Measurements from ENCODE around the gene FBXL20. TPM values are rescaled to one million over a fixed set of nuclear protein-coding genes. Genes with fewer than 3 reads are reported as not detected.
"Not testable (repeated sequence)": the region's sequence is repeated elsewhere in the genome, so short reads cannot be mapped to it uniquely, and the experiment has no call there.

FBXL20 gene
- total and polyA plus RNA-seq, 4 donors, result 1.6 to 8.4 (median 5.2) TPM

GRCh38 chr17:39376434-39376833, 25.0 kb downstream of the FBXL20 start:
- Histone ChIP-seq H3K27me3 (ENCODE audit: control insufficient read depth in 4 of 4, insufficient read depth in 4 of 4, low read length in 3 of 4) (no peaks in the 10 kb centered on the region), H3K9me3 (ENCODE audit: control insufficient read depth in 4 of 4, low read length in 3 of 4) (no peaks in the 10 kb centered on the region), H3K4me3 (ENCODE audit: low read depth in 1 of 3, low read length in 3 of 3) (no peak overlapping the region), H3K4me1 (ENCODE audit: control insufficient read depth in 4 of 4, insufficient read depth in 4 of 4, low read length in 3 of 4) (peaks cover 0 to 2% (median 0%) of the 10 kb centered on the region in 4 donors), H3K27ac (ENCODE audit: low read depth in 1 of 2, low read length in 2 of 2) (no peak overlapping the region), H3K36me3 (ENCODE audit: control insufficient read depth in 4 of 4, insufficient read depth in 3 of 4, low read depth in 1 of 4, low read length in 3 of 4) (peaks cover 0 to 2% (median 0%) of the 10 kb centered on the region in 4 donors), H3K9ac (ENCODE audit: low read depth in 1 of 2, low read length in 2 of 2) (no peak overlapping the region)
- no peak for TF ChIP-seq FOXA2 (IDR thresholded peaks at IDR 0.05)
- TF ChIP-seq SP1 (IDR thresholded peaks at IDR 0.05), result no peak
- no peak for TF ChIP-seq FOXA1 (IDR thresholded peaks at IDR 0.05)
- no peak for TF ChIP-seq ZBTB33 (IDR thresholded peaks at IDR 0.05)
- TF ChIP-seq CTCF (IDR thresholded peaks at IDR 0.05; ENCODE audit: low read depth, low read length, missing input control), result no peak
- TF ChIP-seq MAX (IDR thresholded peaks at IDR 0.05), result no peak
- no peak for TF ChIP-seq GABPA (IDR thresholded peaks at IDR 0.05 in 1 of 2, conservative IDR thresholded peaks at IDR 0.05 in 1 of 2)
- TF ChIP-seq EGR1 (IDR thresholded peaks at IDR 0.05; ENCODE audit: low read depth in 2 of 2), result no peak
- TF ChIP-seq RXRA (IDR thresholded peaks at IDR 0.05), result no peak
- no peak for TF ChIP-seq RAD21 (IDR thresholded peaks at IDR 0.05)
- TF ChIP-seq ATF3 (IDR thresholded peaks at IDR 0.05), result no peak
- TF ChIP-seq JUND (IDR thresholded peaks at IDR 0.05), result no peak
- 84% methylated on average over 2 of the region's 2 CpGs for WGBS
- no peak for DNase-seq (ENCODE audit: low spot score)

GRCh38 chr17:39367805-39368204, 33.6 kb downstream of the FBXL20 start:
- not testable (repeated sequence) for H3K9ac ChIP-seq (ENCODE audit: low read depth in 1 of 2, low read length in 2 of 2)
- WGBS, result 96% methylated on average over 4 of the region's 4 CpGs

GRCh38 chr17:39365872-39366271, 35.6 kb downstream of the FBXL20 start:
- H3K4me3 ChIP-seq (ENCODE audit: low read depth in 1 of 3, low read length in 3 of 3), result no peak overlapping the region
- no peaks in the 10 kb centered on the region for H3K36me3 ChIP-seq (ENCODE audit: control insufficient read depth in 4 of 4, insufficient read depth in 3 of 4, low read depth in 1 of 4, low read length in 3 of 4)
- WGBS, result 80% methylated on average over 5 of the region's 5 CpGs
- peaks cover 0 to 5% (median 3%) of the 10 kb centered on the region in 4 donors for H3K4me1 ChIP-seq (ENCODE audit: control insufficient read depth in 4 of 4, insufficient read depth in 4 of 4, low read length in 3 of 4)
- DNase-seq (ENCODE audit: low spot score), result no peak
- H3K27me3 ChIP-seq (ENCODE audit: control insufficient read depth in 4 of 4, insufficient read depth in 4 of 4, low read length in 3 of 4), result no peaks in the 10 kb centered on the region
- TF ChIP-seq TAF1 (conservative IDR thresholded peaks at IDR 0.05) (no peak), HNF4A (conservative IDR thresholded peaks at IDR 0.05) (no peak)
- no peak overlapping the region for H3K9ac ChIP-seq (ENCODE audit: low read depth in 1 of 2, low read length in 2 of 2)
- no peaks in the 10 kb centered on the region for H3K9me3 ChIP-seq (ENCODE audit: control insufficient read depth in 4 of 4, low read length in 3 of 4)
- H3K27ac ChIP-seq (ENCODE audit: low read depth in 1 of 2, low read length in 2 of 2), result no peak overlapping the region

More at GRCh38 chr17:39367805-39368204, 33.6 kb downstream of the FBXL20 start:
- H3K27me3 ChIP-seq (ENCODE audit: control insufficient read depth in 4 of 4, insufficient read depth in 4 of 4, low read length in 3 of 4); H3K27ac ChIP-seq (ENCODE audit: low read depth in 1 of 2, low read length in 2 of 2); DNase-seq (ENCODE audit: low spot score); H3K9me3 ChIP-seq (ENCODE audit: control insufficient read depth in 4 of 4, low read length in 3 of 4); H3K4me3 ChIP-seq (ENCODE audit: low read depth in 1 of 3, low read length in 3 of 3); H3K36me3 ChIP-seq (ENCODE audit: control insufficient read depth in 4 of 4, insufficient read depth in 3 of 4, low read depth in 1 of 4, low read length in 3 of 4); H3K4me1 ChIP-seq (ENCODE audit: control insufficient read depth in 4 of 4, insufficient read depth in 4 of 4, low read length in 3 of 4): not testable (repeated sequence)

Measured in liver (tissue), 9 donors.